H9 (cell line): ENCODE results near the gene EPB41L2. TPM values are rescaled to one million over a fixed set of nuclear protein-coding genes. Genes with fewer than 3 reads are reported as not detected.

Source experiments
- DNase-seq: peaks from one replicate; pipeline ENCODE4 v3.0.0-alpha.2; 2017
- H2AFZ ChIP-seq: one replicate; pipeline ENCODE4 v1.6.1; 2013; ENCODE audit warnings: mild to moderate bottlenecking, low read length, control low read depth, moderate library complexity
- H2AK5ac ChIP-seq: 2 replicates; pipeline ENCODE4 v1.6.1; 2013; ENCODE audit warnings: low read length, control low read depth, mixed read lengths; ENCODE audit not compliant: insufficient read length
- H2BK120ac ChIP-seq: one replicate; pipeline ENCODE4 v1.6.1; 2013; ENCODE audit warnings: low read depth, mild to moderate bottlenecking, low read length, control low read depth, inconsistent platforms; ENCODE audit not compliant: poor library complexity, severe bottlenecking
- H2BK12ac ChIP-seq: 2 replicates; pipeline ENCODE4 v1.6.1; 2013; ENCODE audit warnings: low read length, control low read depth, mixed read lengths, low read depth; ENCODE audit not compliant: insufficient read length
- H2BK15ac ChIP-seq: 2 replicates; pipeline ENCODE4 v1.6.1; 2013; ENCODE audit warnings: low read depth, low read length, control low read depth
- H2BK20ac ChIP-seq: one replicate; pipeline ENCODE4 v1.6.1; 2013; ENCODE audit warnings: low read depth, mild to moderate bottlenecking, low read length, control low read depth, inconsistent platforms; ENCODE audit not compliant: poor library complexity, severe bottlenecking
- H2BK5ac ChIP-seq: 2 replicates; pipeline ENCODE4 v1.6.1; 2013; ENCODE audit warnings: low read length, control low read depth, mixed read lengths; ENCODE audit not compliant: insufficient read length
- H3K14ac ChIP-seq: 2 replicates; pipeline ENCODE4 v1.6.1; 2013; ENCODE audit warnings: low read length, control low read depth; ENCODE audit not compliant: insufficient read depth
- H3K18ac ChIP-seq: 2 replicates; pipeline ENCODE4 v1.6.1; 2013; ENCODE audit warnings: low read depth, mild to moderate bottlenecking, mixed read lengths, low read length, control low read depth; ENCODE audit not compliant: insufficient read length
- H3K23ac ChIP-seq: 2 replicates; pipeline ENCODE4 v1.6.1; 2013; ENCODE audit warnings: low read length, control low read depth, mixed read lengths, low read depth; ENCODE audit not compliant: insufficient read length
- H3K23me2 ChIP-seq: 2 replicates; pipeline ENCODE4 v1.6.1; 2013; ENCODE audit warnings: low read depth, mild to moderate bottlenecking, mixed read lengths, low read length, control low read depth; ENCODE audit not compliant: insufficient read length, poor library complexity, severe bottlenecking
- H3K27ac ChIP-seq: 2 replicates; pipeline ENCODE4 v1.5.1; 2013; ENCODE audit warnings: low read length, control low read depth, mixed read lengths, low read depth; ENCODE audit not compliant: insufficient read length
- H3K27me3 ChIP-seq: 2 replicates; pipeline ENCODE4 v1.6.1; 2013; ENCODE audit warnings: low read length, control low read depth, inconsistent platforms; ENCODE audit not compliant: insufficient read depth
- H3K4ac ChIP-seq: 2 replicates; pipeline ENCODE4 v1.6.1; 2013; ENCODE audit warnings: low read depth, mild to moderate bottlenecking, control low read depth, inconsistent platforms, low read length, moderate library complexity
- H3K4me1 ChIP-seq: 2 replicates; pipeline ENCODE4 v1.6.1; 2013; ENCODE audit warnings: low read length, control low read depth, inconsistent platforms; ENCODE audit not compliant: insufficient read depth
- H3K4me2 ChIP-seq: 2 replicates; pipeline ENCODE4 v1.6.1; 2013; ENCODE audit warnings: low read length, control low read depth, mixed read lengths; ENCODE audit not compliant: insufficient read length, insufficient read depth
- H3K56ac ChIP-seq: 2 replicates; pipeline ENCODE4 v1.6.1; 2013; ENCODE audit warnings: low read depth, mild to moderate bottlenecking, mixed read lengths, low read length, control low read depth; ENCODE audit not compliant: insufficient read length
- H3K79me1 ChIP-seq: 2 replicates; pipeline ENCODE4 v1.6.1; 2013; ENCODE audit warnings: low read depth, mild to moderate bottlenecking, moderate library complexity, low read length, control low read depth, inconsistent platforms; ENCODE audit not compliant: insufficient read depth, poor library complexity, severe bottlenecking
- H3K79me2 ChIP-seq: 2 replicates; pipeline ENCODE4 v1.6.1; 2013; ENCODE audit warnings: low read length, control low read depth, inconsistent platforms; ENCODE audit not compliant: insufficient read depth
- H3K9ac ChIP-seq: 2 replicates; pipeline ENCODE4 v1.6.1; 2013; ENCODE audit warnings: low read length, control low read depth, mixed read lengths; ENCODE audit not compliant: insufficient read length; ENCODE audit errors: extremely low read depth
- H3K9me3 ChIP-seq: one replicate; pipeline ENCODE4 v1.6.1; 2013; ENCODE audit warnings: low read depth, low read length, inconsistent platforms; ENCODE audit not compliant: control insufficient read depth
- H3T11ph ChIP-seq: one replicate; pipeline ENCODE4 v1.6.1; 2013; ENCODE audit warnings: mild to moderate bottlenecking, low read length, control low read depth, inconsistent platforms
- H4K20me1 ChIP-seq: one replicate; pipeline ENCODE4 v1.6.1; 2013; ENCODE audit not compliant: control insufficient read depth, insufficient read length, insufficient read depth
- H4K5ac ChIP-seq: 2 replicates; pipeline ENCODE4 v1.6.1; 2013; ENCODE audit warnings: low read depth, mild to moderate bottlenecking, mixed read lengths, low read length, control low read depth; ENCODE audit not compliant: insufficient read length
- H4K8ac ChIP-seq: replicated peaks from 2 replicates; pipeline ENCODE4 v1.6.1; 2013; ENCODE audit warnings: low read length, control low read depth, mixed read lengths, low read depth; ENCODE audit not compliant: insufficient read length
- H4K91ac ChIP-seq: 2 replicates; pipeline ENCODE4 v1.6.1; 2013; ENCODE audit warnings: low read depth, mild to moderate bottlenecking, moderate library complexity, mixed read lengths, low read length, control low read depth; ENCODE audit not compliant: insufficient read length
- H3K27ac Mint-ChIP-seq, 3 experiments: 2 replicates in 2 of 3; 3 replicates in 1 of 3; pipeline ENCODE4 v1.8.0; 2020 to 2021; ENCODE audit warnings: mixed read lengths in 3 of 3, mild to moderate bottlenecking in 1 of 3, moderate library complexity in 1 of 3
- H3K27me3 Mint-ChIP-seq: 2 replicates; pipeline ENCODE4 v1.8.0; 2021; ENCODE audit warnings: low read depth, mild to moderate bottlenecking, moderate library complexity, mixed read lengths
- H3K36me3 Mint-ChIP-seq, 3 experiments: 2 replicates in 2 of 3; 3 replicates in 1 of 3; pipeline ENCODE4 v1.8.0; 2020 to 2021; ENCODE audit warnings: low read depth in 3 of 3, mixed read lengths in 3 of 3; ENCODE audit not compliant: insufficient read depth in 1 of 3
- H3K4me1 Mint-ChIP-seq, 2 experiments: 2 replicates each; pipeline ENCODE4 v1.8.0; 2020; ENCODE audit warnings: mixed read lengths in 2 of 2
- H3K4me3 Mint-ChIP-seq, 2 experiments: 2 replicates in 1 of 2; 3 replicates in 1 of 2; pipeline ENCODE4 v1.8.0; 2020 to 2021; ENCODE audit warnings: mild to moderate bottlenecking in 2 of 2, mixed read lengths in 2 of 2, moderate library complexity in 1 of 2
- H3K9me3 Mint-ChIP-seq, 2 experiments: 2 replicates in 1 of 2; 3 replicates in 1 of 2; pipeline ENCODE4 v1.8.0; 2020; ENCODE audit warnings: mild to moderate bottlenecking in 2 of 2, mixed read lengths in 2 of 2, moderate library complexity in 1 of 2
- WGBS: extraction: QIAGEN DNeasy Blood & Tissue Kit; methylation state at CpG from one replicate; pipeline ENCODE4 v1.1.7; 2013; ENCODE audit warnings: missing lambda C conversion rate, low lambda C conversion rate, mixed read lengths; ENCODE audit not compliant: insufficient read length; ENCODE audit errors: extremely low coverage; 5-methylcytosine and 5-hydroxymethylcytosine counted together
- total RNA-seq: library from RNA; stranded (reverse); gene quantifications from 2 replicates; pipeline ENCODE4 v1.2.1, GENCODE V29; 2021
- TF ChIP-seq, protein P1 (sequence below): fragments of 200-600 bp; sonication (generic); conservative IDR thresholded peaks from 3 replicates; pipeline ENCODE4 v1.8.0; 2021; ENCODE audit warnings: antibody characterized with exemption, mild to moderate bottlenecking

Gene EPB41L2
- total RNA-seq, 1 experiment from 2014 or later: 90.2 TPM

DNA sequence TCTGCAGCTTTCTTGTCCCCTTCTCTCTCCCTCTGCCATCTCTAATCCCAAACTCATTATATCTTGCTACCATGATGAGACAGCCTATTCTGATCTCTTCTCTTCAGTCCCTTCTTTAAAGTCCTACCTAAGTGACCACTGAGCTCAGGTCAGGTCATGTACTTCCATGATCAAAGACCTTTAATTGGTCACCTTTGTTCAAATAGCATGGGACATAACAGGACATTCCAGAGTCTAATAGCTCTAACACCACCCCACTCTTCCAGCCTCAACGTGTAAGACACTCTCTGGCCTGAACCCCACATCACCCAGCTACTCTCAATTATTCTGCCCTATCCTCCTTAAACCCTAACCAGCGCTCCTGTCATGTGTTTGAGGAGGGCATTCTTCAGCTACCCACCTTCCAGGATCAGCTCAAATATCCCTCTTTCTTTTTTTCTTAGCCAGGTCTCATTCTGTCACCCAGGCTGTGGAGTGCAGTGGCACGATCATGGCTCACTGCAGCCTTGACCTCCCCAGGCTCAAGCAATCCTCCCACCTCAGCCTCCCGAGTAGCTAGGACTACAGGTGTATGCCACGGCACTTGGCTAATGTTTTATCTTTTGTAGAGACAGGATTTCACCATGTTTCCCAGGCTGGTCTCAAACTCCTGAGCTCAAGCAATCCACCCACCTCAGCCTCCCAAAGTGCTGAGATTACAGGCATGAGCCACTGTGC is 237.9 kb downstream of the EPB41L2 start:
- peak overlapping the region in 1 of 3 experiments; percentile 32; a peak in 3 of 7 replicates for H3K27ac Mint-ChIP-seq
- Histone ChIP-seq H3K4ac (no peak overlapping the region), H2BK20ac (no peak overlapping the region), H3K4me2 (no peak overlapping the region), H3K27me3 (no peaks in the 10 kb centered on the region), H3T11ph (no peak overlapping the region), H3K18ac (no peak overlapping the region), H4K8ac (no peak overlapping the region), H4K5ac (no peak overlapping the region), H3K9ac (no peak overlapping the region), H3K23ac (no peak overlapping the region), H3K79me2 (no peaks in the 10 kb centered on the region), H2BK120ac (no peak overlapping the region), H2BK15ac (no peak overlapping the region), H3K9me3 (no peaks in the 10 kb centered on the region), H3K4me1 (peaks cover 6% of the 10 kb centered on the region; the same call in 1 of the 2 replicates), H4K20me1 (no peaks in the 10 kb centered on the region), H3K14ac (no peak overlapping the region), H2AFZ (no peak overlapping the region), H3K56ac (no peak overlapping the region), H2BK5ac (no peak overlapping the region), H3K23me2 (no peaks in the 10 kb centered on the region), H3K27ac (no peak overlapping the region), H2AK5ac (no peak overlapping the region), H2BK12ac (no peak overlapping the region), H4K91ac (no peak overlapping the region), H3K79me1 (no peaks in the 10 kb centered on the region)
- TF ChIP-seq, protein P1, sequence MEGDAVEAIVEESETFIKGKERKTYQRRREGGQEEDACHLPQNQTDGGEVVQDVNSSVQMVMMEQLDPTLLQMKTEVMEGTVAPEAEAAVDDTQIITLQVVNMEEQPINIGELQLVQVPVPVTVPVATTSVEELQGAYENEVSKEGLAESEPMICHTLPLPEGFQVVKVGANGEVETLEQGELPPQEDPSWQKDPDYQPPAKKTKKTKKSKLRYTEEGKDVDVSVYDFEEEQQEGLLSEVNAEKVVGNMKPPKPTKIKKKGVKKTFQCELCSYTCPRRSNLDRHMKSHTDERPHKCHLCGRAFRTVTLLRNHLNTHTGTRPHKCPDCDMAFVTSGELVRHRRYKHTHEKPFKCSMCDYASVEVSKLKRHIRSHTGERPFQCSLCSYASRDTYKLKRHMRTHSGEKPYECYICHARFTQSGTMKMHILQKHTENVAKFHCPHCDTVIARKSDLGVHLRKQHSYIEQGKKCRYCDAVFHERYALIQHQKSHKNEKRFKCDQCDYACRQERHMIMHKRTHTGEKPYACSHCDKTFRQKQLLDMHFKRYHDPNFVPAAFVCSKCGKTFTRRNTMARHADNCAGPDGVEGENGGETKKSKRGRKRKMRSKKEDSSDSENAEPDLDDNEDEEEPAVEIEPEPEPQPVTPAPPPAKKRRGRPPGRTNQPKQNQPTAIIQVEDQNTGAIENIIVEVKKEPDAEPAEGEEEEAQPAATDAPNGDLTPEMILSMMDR: no peak
- H3K36me3 Mint-ChIP-seq: no peaks in the 10 kb centered on the region; a peak in 2 of 7 replicates
- H3K4me1 Mint-ChIP-seq: peaks cover 17 to 19% of the 10 kb centered on the region in 2 experiments
- no peak for DNase-seq
- no peaks in the 10 kb centered on the region; a peak in 1 of 5 replicates for H3K9me3 Mint-ChIP-seq
- no peak overlapping the region for H3K4me3 Mint-ChIP-seq
- WGBS: no CpG with 5 or more reads among the region's 5 CpGs
- H3K27me3 Mint-ChIP-seq: no peaks in the 10 kb centered on the region
